Neutrophil (primary cell): Measurements from ENCODE around the gene ANGPTL4.

ENCODE experiments used
- H3K27ac ChIP-seq: fragments of 200-600 bp; sonication (generic); 2 replicates; pipeline ENCODE4 v1.5.1; 2016; ENCODE audit warnings: mild to moderate bottlenecking, moderate library complexity
- H3K27me3 ChIP-seq: fragments of 200-600 bp; sonication (generic); 2 replicates; pipeline ENCODE4 v1.6.0; 2016; ENCODE audit warnings: mild to moderate bottlenecking
- H3K36me3 ChIP-seq: fragments of 200-600 bp; sonication (generic); 2 replicates; pipeline ENCODE4 v1.5.1; 2017
- H3K4me1 ChIP-seq, 2 experiments: fragments of 200-600 bp in 1 of 2; sonication (generic) in 1 of 2; 1 replicate in 1 of 2; 2 replicates in 1 of 2; pipeline versions ENCODE4 v1.5.1 to v1.6.1; 2013 to 2016; ENCODE audit warnings: low read depth in 1 of 2, low read length in 1 of 2, mild to moderate bottlenecking in 1 of 2, moderate library complexity in 1 of 2; ENCODE audit not compliant: control insufficient read depth in 1 of 2, insufficient read depth in 1 of 2
- H3K4me3 ChIP-seq, 2 experiments: fragments of 200-600 bp in 1 of 2; sonication (generic) in 1 of 2; 1 replicate in 1 of 2; 2 replicates in 1 of 2; pipeline ENCODE4 v1.5.1; 2013 to 2016; ENCODE audit warnings: low read depth in 1 of 2, low read length in 1 of 2, mild to moderate bottlenecking in 1 of 2, moderate library complexity in 1 of 2
- H3K9me3 ChIP-seq: fragments of 200-600 bp; sonication (generic); 2 replicates; pipeline ENCODE4 v1.5.1; 2016
- TF ChIP-seq, protein P1 (sequence below): fragments of 200-600 bp; sonication (generic); IDR thresholded peaks from 2 replicates; pipeline ENCODE4 v1.5.1; 2016; ENCODE audit warnings: antibody characterized with exemption

The ANGPTL4 gene

DNA sequence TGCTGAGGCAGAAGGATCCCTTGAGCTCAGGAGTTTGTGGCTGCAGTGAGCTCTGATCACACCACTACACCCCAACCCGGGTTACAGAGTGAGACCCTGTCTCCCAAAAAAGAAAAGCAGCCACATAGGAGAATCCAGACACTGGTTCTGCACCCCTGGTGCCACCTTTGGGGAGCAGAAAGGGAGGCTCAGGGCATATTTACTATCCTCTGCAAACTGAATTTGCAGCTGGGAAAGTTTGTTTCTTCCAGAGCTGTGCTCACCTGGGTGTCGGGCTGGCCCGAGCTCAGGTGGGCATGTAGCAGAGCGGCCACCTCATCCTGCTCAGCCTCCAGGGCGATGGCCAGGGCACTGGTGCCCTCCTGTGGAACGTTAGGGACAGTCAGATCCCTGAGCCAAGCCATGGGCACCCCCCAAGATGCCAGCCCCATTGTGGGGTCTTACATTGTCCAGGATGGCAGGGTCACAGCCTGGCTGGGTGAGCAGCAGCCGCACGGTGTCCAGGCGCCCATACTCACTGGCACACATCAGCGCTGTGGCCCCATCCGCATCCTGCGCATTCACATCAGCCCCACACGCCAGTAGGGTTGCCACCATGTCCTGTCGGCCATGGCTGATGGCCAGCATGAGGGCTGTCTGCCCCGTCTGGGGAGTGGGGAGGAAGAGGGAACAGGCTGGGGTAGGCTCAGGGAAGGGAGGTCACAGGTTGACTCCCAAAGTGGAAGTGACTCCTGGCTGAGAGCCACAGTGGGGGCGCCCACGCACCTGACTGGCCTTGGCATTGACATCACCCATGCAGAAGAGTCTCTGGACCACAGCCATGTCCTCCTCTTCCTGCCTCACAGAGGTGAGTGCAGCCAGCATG is 39.5 kb upstream of the ANGPTL4 start:
- no peak overlapping the region for H3K4me3 ChIP-seq
- peaks cover 25% of the 10 kb centered on the region for H3K27me3 ChIP-seq
- TF ChIP-seq, protein P1, sequence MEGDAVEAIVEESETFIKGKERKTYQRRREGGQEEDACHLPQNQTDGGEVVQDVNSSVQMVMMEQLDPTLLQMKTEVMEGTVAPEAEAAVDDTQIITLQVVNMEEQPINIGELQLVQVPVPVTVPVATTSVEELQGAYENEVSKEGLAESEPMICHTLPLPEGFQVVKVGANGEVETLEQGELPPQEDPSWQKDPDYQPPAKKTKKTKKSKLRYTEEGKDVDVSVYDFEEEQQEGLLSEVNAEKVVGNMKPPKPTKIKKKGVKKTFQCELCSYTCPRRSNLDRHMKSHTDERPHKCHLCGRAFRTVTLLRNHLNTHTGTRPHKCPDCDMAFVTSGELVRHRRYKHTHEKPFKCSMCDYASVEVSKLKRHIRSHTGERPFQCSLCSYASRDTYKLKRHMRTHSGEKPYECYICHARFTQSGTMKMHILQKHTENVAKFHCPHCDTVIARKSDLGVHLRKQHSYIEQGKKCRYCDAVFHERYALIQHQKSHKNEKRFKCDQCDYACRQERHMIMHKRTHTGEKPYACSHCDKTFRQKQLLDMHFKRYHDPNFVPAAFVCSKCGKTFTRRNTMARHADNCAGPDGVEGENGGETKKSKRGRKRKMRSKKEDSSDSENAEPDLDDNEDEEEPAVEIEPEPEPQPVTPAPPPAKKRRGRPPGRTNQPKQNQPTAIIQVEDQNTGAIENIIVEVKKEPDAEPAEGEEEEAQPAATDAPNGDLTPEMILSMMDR = no peak
- peaks cover 19 to 24% of the 10 kb centered on the region in 2 experiments for H3K4me1 ChIP-seq
- H3K27ac ChIP-seq = no peak overlapping the region
- H3K9me3 ChIP-seq = no peaks in the 10 kb centered on the region
- peaks cover 12% of the 10 kb centered on the region for H3K36me3 ChIP-seq

DNA sequence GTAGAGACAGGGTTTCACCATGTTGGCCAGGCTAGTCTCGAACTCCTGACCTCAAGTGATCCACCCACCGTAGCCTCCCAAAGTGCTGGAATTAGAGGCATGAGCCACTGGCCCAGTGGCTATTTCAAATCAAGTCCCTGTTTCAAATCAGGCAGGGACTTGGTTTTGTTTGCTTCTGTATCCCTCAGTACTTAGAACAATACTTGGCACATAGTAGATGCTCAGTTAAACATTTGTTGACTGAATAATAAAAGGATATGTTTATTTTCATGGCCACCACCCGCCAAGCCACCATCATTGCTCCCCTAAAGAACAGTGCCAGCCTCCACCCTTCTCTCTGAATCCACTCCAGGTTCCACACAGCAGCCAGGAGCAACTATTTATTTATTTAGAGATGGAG is 38.5 kb upstream of the ANGPTL4 start:
- H3K4me1 ChIP-seq = peaks cover 14 to 19% of the 10 kb centered on the region in 2 experiments
- H3K36me3 ChIP-seq = peaks cover 12% of the 10 kb centered on the region
- no peak overlapping the region for H3K27ac ChIP-seq
- H3K9me3 ChIP-seq = no peaks in the 10 kb centered on the region
- peaks cover 32% of the 10 kb centered on the region for H3K27me3 ChIP-seq
- H3K4me3 ChIP-seq = no peak overlapping the region
- TF ChIP-seq, protein P1 = no peak

DNA sequence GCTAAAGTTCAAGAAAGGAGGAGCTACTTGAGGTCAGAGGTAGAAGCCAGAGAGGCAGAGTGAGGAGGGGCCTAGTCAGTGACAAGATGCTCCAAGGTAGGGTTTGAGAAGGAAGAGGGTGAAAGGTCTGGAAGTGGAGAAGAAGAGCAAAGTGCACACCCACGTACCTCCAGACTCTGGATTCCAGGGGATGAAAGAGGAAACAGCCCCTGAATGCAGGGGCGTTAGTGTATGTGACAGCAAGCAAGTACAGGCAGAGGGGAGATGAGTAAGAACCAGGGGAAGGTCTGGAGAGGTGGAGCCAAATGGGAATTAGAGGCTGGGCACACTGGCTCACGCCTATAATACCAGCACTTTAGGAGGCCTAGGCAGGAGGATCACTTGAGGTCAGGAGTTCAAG is 34.0 kb upstream of the ANGPTL4 start:
- TF ChIP-seq, protein P1 = no peak
- H3K27me3 ChIP-seq = peaks cover 71% of the 10 kb centered on the region

DNA sequence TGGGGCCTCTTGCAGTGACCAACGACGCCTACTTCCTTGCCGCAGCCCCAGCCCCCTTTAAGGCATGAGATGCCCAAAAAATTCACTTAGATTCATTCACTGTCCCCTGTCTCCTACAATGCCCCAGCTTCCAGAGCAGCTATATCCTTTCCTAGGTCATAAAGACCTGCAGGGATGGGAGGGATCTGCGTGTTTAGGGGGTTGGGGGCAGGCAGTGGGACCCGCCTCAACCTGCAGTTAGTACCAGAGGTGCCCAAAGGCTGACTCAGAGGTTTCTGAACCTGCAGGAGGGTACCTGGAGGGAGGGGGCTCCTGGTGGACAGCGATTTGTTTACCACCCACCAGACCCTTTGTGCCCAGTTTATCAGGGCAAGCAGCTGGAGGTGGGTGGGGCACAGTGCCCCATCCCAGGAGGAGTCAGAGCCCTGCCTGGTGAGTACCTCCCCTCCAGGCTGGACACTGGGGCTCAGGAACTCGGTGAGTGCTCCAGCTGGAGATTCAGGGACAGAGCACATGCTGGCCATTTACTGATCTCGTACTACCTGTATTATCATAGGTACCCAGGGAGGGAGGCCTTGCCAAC is 32.6 kb upstream of the ANGPTL4 start:
- no peaks in the 10 kb centered on the region for H3K4me1 ChIP-seq
- H3K9me3 ChIP-seq = no peaks in the 10 kb centered on the region
- no peak overlapping the region for H3K4me3 ChIP-seq
- H3K36me3 ChIP-seq = no peaks in the 10 kb centered on the region
- H3K27me3 ChIP-seq = peaks cover 78% of the 10 kb centered on the region
- H3K27ac ChIP-seq = no peak overlapping the region
- TF ChIP-seq, protein P1 = no peak

More for the DNA sequence above, 34.0 kb upstream of the ANGPTL4 start:
- Histone ChIP-seq H3K9me3 (no peaks in the 10 kb centered on the region), H3K27ac (no peak overlapping the region), H3K36me3 (no peaks in the 10 kb centered on the region), H3K4me1 (no peaks in the 10 kb centered on the region), H3K4me3 (no peak overlapping the region)

DNA sequence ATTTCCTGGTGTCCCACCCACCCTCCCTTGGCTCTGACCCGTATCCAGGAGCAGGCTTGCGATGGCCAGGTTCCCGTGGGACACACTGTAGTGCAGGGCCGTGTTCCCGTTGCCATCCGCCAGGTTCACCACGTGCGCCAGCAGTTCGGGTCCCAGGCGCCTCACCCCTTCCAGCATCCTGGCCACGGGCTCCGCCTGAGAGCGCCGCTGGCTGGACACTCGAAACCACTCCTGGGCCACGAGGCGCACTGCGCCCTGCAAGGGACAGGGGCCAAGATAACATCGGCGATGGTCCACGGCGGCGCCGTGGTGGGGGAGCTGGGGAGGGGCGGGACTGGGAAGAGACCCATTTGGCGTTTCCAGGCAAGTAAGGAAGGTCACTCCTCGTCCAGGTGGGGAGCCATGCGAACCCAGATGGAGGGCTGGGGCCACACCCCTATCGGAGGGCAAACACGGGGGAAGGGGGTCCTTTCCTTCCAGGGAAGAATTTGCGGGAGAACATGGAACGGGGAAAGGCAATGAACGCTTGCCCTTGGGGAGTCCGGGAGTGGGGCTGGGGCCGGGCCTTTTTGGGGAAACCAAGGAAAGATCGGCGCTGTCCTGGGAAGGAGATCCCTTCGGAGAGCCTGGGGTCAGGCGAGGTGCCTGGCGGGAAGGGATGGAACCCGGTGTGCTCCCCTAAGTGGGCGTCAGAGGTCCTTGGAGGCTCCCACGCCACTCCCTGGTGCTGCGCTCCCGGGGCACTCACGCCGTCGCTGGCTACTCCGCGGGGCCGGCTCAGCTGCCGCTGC is 30.8 kb upstream of the ANGPTL4 start:
- TF ChIP-seq, protein P1 = no peak
- H3K27me3 ChIP-seq = peaks cover 81% of the 10 kb centered on the region
- H3K36me3 ChIP-seq = no peaks in the 10 kb centered on the region
- no peaks in the 10 kb centered on the region for H3K9me3 ChIP-seq
- no peak overlapping the region for H3K27ac ChIP-seq
- no peaks in the 10 kb centered on the region for H3K4me1 ChIP-seq
- H3K4me3 ChIP-seq = no peak overlapping the region
